ENCODE data around the gene SGSM2.

The SGSM2 gene

GRCh38 chr17:2380226-2380922 lies 43.1 kb downstream of the SGSM2 start:
- no peaks in the 10 kb centered on the region for H3K9me3 Mint-ChIP-seq
- DNase-seq: no peak
- H3K27me3 Mint-ChIP-seq (ENCODE audit: low read depth, poor library complexity): no peaks in the 10 kb centered on the region
- TF ChIP-seq CTCF (IDR thresholded peaks at IDR 0.05): no peak
- peak overlapping the region; percentile 74 for H3K27ac Mint-ChIP-seq
- H3K4me3 Mint-ChIP-seq: no peak overlapping the region
- peaks cover 7% of the 10 kb centered on the region for H3K36me3 Mint-ChIP-seq (ENCODE audit: low read depth)
- H3K4me1 Mint-ChIP-seq: peaks cover 41% of the 10 kb centered on the region

- H3K27ac Mint-ChIP-seq: peak overlapping the region; percentile 74
- no peak for TF ChIP-seq CTCF (IDR thresholded peaks at IDR 0.05)
- no peaks in the 10 kb centered on the region for H3K27me3 Mint-ChIP-seq (ENCODE audit: low read depth, poor library complexity)
- H3K9me3 Mint-ChIP-seq: no peaks in the 10 kb centered on the region
- peaks cover 7% of the 10 kb centered on the region for H3K36me3 Mint-ChIP-seq (ENCODE audit: low read depth)
- peaks cover 46% of the 10 kb centered on the region for H3K4me1 Mint-ChIP-seq
- H3K4me3 Mint-ChIP-seq: no peak overlapping the region
- DNase-seq: no peak
Measured at GRCh38 chr17:2380950-2381649, 43.8 kb downstream of the SGSM2 start.

GRCh38 chr17:2383628-2384167 lies 46.4 kb downstream of the SGSM2 start:
- no peak for DNase-seq
- H3K4me3 Mint-ChIP-seq: peak overlapping the region; percentile 65
- H3K27ac Mint-ChIP-seq: peak overlapping the region; percentile 82
- H3K36me3 Mint-ChIP-seq (ENCODE audit: low read depth): peaks cover 8% of the 10 kb centered on the region
- peaks cover 59% of the 10 kb centered on the region for H3K4me1 Mint-ChIP-seq
- no peaks in the 10 kb centered on the region for H3K9me3 Mint-ChIP-seq
- TF ChIP-seq CTCF (IDR thresholded peaks at IDR 0.05): no peak
- H3K27me3 Mint-ChIP-seq (ENCODE audit: low read depth, poor library complexity): no peaks in the 10 kb centered on the region

GRCh38 chr17:2384439-2385127 lies 47.3 kb downstream of the SGSM2 start:
- Mint-ChIP-seq H3K9me3 (no peaks in the 10 kb centered on the region), H3K27me3 (ENCODE audit: low read depth, poor library complexity) (no peaks in the 10 kb centered on the region), H3K36me3 (ENCODE audit: low read depth) (peaks cover 10% of the 10 kb centered on the region), H3K4me1 (peaks cover 62% of the 10 kb centered on the region), H3K27ac (peak overlapping the region; percentile 82), H3K4me3 (peak overlapping the region; percentile 34)
- no peak for TF ChIP-seq CTCF (IDR thresholded peaks at IDR 0.05)
- DNase-seq: no peak

GRCh38 chr17:2385240-2386210 lies 48.2 kb downstream of the SGSM2 start:
- Mint-ChIP-seq H3K27me3 (ENCODE audit: low read depth, poor library complexity) (no peaks in the 10 kb centered on the region), H3K9me3 (no peaks in the 10 kb centered on the region), H3K36me3 (ENCODE audit: low read depth) (peaks cover 10% of the 10 kb centered on the region), H3K4me1 (peaks cover 72% of the 10 kb centered on the region), H3K27ac (peak overlapping the region; percentile 85), H3K4me3 (peak overlapping the region; percentile 13)
- no peak for DNase-seq
- no peak for TF ChIP-seq CTCF (IDR thresholded peaks at IDR 0.05)

Data from nephron progenitor cell (in vitro differentiated cells).